Astrocyte (in vitro differentiated cells and primary cell): ENCODE results near the gene FAM171A2.

ENCODE experiments used
- CTCF ChIP-seq: IDR thresholded peaks from 2 replicates; pipeline ENCODE4 v1.5.1; 2011; ENCODE audit warnings: low read depth, mild to moderate bottlenecking, inconsistent platforms, low read length, moderate library complexity; ENCODE audit not compliant: insufficient read depth
- EZH2 ChIP-seq: IDR thresholded peaks from 2 replicates; pipeline ENCODE4 v1.6.1; 2012; ENCODE audit warnings: mild to moderate bottlenecking, low read length, inconsistent platforms; ENCODE audit not compliant: insufficient read depth

- TF ChIP-seq CTCF = no peak
- TF ChIP-seq EZH2 = no peak
These were observed 31.2 kb upstream of the FAM171A2 start for GRCh38 chr17:44394833-44395232.
